DOHH2 (cell line): Measurements from ENCODE around the gene DNAI4.

Experiments
- H3F3A ChIP-seq: fragments of 200-600 bp; sonication (generic), shearing (Covaris generic); 2 replicates; pipeline ENCODE4 v1.6.0; 2016; ENCODE audit warnings: antibody characterized with exemption, mild to moderate bottlenecking; ENCODE audit not compliant: control insufficient read depth, insufficient read depth
- H3K27ac ChIP-seq: fragments of 200-600 bp; sonication (generic); 2 replicates; pipeline ENCODE4 v1.5.1; 2014; ENCODE audit warnings: low read depth, mild to moderate bottlenecking, low read length, moderate library complexity
- H3K27me3 ChIP-seq: fragments of 200-600 bp; sonication (generic); 2 replicates; pipeline ENCODE4 v1.6.1; 2014; ENCODE audit warnings: mild to moderate bottlenecking, low read length, mixed read lengths; ENCODE audit not compliant: control insufficient read depth
- H3K36me3 ChIP-seq: fragments of 200-600 bp; sonication (generic); 2 replicates; pipeline ENCODE4 v1.6.1; 2014; ENCODE audit warnings: mild to moderate bottlenecking, low read length, moderate library complexity, mixed read lengths; ENCODE audit not compliant: control insufficient read depth
- H3K4me1 ChIP-seq: fragments of 200-600 bp; sonication (generic); 2 replicates; pipeline ENCODE4 v1.6.1; 2014; ENCODE audit warnings: mild to moderate bottlenecking, low read length, mixed read lengths; ENCODE audit not compliant: control insufficient read depth
- H3K4me2 ChIP-seq: fragments of 200-600 bp; sonication (generic); 2 replicates; pipeline ENCODE4 v1.6.0; 2014; ENCODE audit warnings: mild to moderate bottlenecking, low read length, moderate library complexity
- H3K4me3 ChIP-seq: fragments of 200-600 bp; sonication (generic); 2 replicates; pipeline ENCODE4 v1.5.1; 2014; ENCODE audit warnings: mild to moderate bottlenecking, low read length, mixed read lengths
- H3K79me2 ChIP-seq: fragments of 200-600 bp; sonication (generic); 2 replicates; pipeline ENCODE4 v1.6.1; 2014; ENCODE audit warnings: mild to moderate bottlenecking, low read length, mixed read lengths; ENCODE audit not compliant: control insufficient read depth
- H3K9me2 ChIP-seq: fragments of 200-600 bp; sonication (generic); replicated peaks from 2 replicates; pipeline ENCODE4 v1.6.1; 2014; ENCODE audit warnings: mild to moderate bottlenecking, low read length, mixed read lengths; ENCODE audit not compliant: control insufficient read depth
- H3K9me3 ChIP-seq: fragments of 200-600 bp; sonication (generic); 2 replicates; pipeline ENCODE4 v1.6.1; 2014; ENCODE audit warnings: antibody characterized with exemption, low read length, mixed read lengths; ENCODE audit not compliant: control insufficient read depth, insufficient read depth
- H4K20me1 ChIP-seq: fragments of 200-600 bp; sonication (generic); 2 replicates; pipeline ENCODE4 v1.6.0; 2014; ENCODE audit warnings: low read depth, mild to moderate bottlenecking, antibody characterized with exemption, low read length, moderate library complexity; ENCODE audit not compliant: control insufficient read depth, insufficient read depth
- CTCF ChIP-seq: fragments of 200-600 bp; sonication (generic); IDR thresholded peaks from one replicate; pipeline ENCODE4 v1.5.1; 2014; ENCODE audit warnings: antibody characterized with exemption, mild to moderate bottlenecking, low read depth, low read length; ENCODE audit not compliant: poor library complexity, severe bottlenecking
- EZH2phosphoT487 ChIP-seq: fragments of 200-600 bp; sonication (generic); IDR thresholded peaks from 2 replicates; pipeline ENCODE4 v1.6.1; 2017; ENCODE audit warnings: borderline replicate concordance, mild to moderate bottlenecking, antibody characterized with exemption, low read length, moderate library complexity, mixed read lengths

Gene DNAI4

GRCh38 chr1:66930823-66931174 lies 6.1 kb upstream of the DNAI4 start:
- Histone ChIP-seq H3K79me2 (peaks cover 76% of the 10 kb centered on the region), H3K4me1 (peaks cover 35% of the 10 kb centered on the region), H3F3A (peaks cover 19% of the 10 kb centered on the region), H3K36me3 (peaks cover 37% of the 10 kb centered on the region), H3K4me2 (peak overlapping the region; percentile 87), H3K9me2 (no peaks in the 10 kb centered on the region), H3K27me3 (no peaks in the 10 kb centered on the region), H3K9me3 (no peaks in the 10 kb centered on the region), H3K27ac (peak overlapping the region; percentile 55), H4K20me1 (peaks cover 7% of the 10 kb centered on the region; the same call in 1 of the 2 replicates), H3K4me3 (peak overlapping the region; percentile 89)
- no peak for TF ChIP-seq EZH2phosphoT487
- no peak for TF ChIP-seq CTCF

- Histone ChIP-seq H3K4me3 (peak overlapping the region; percentile 89), H3K27me3 (no peaks in the 10 kb centered on the region), H3K4me2 (peak overlapping the region; percentile 87), H3K4me1 (peaks cover 37% of the 10 kb centered on the region), H3F3A (peaks cover 19% of the 10 kb centered on the region), H3K9me3 (no peaks in the 10 kb centered on the region), H4K20me1 (peaks cover 9% of the 10 kb centered on the region; the same call in 1 of the 2 replicates), H3K79me2 (peaks cover 76% of the 10 kb centered on the region), H3K27ac (peak overlapping the region; percentile 55), H3K36me3 (peaks cover 37% of the 10 kb centered on the region), H3K9me2 (no peaks in the 10 kb centered on the region)
- TF ChIP-seq EZH2phosphoT487 = no peak
- TF ChIP-seq CTCF = peak; percentile 19
Observed at GRCh38 chr1:66929999-66930822, 5.6 kb upstream of the DNAI4 start.

DNA sequence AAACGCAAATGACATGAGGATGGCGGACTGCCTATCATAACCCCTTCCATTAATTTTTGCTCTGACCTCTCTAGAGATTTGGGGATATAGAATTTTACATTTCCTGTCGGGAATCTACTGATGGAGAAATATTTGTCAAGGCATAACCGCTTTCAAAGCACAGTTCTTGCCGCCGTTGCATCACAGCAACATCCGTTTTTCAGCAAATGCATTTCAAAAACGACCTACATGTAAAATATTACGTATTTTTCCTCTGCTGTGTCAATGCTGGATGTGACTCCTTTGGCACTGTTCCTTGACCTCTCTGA lies 5.0 kb upstream of the DNAI4 start:
- Histone ChIP-seq H3K9me2 (no peaks in the 10 kb centered on the region), H3K9me3 (no peaks in the 10 kb centered on the region), H3K4me2 (peak overlapping the region; percentile 87), H3K27ac (no peak overlapping the region), H3K4me1 (peaks cover 37% of the 10 kb centered on the region), H4K20me1 (peaks cover 9% of the 10 kb centered on the region; the same call in 1 of the 2 replicates), H3K36me3 (peaks cover 37% of the 10 kb centered on the region), H3K27me3 (no peaks in the 10 kb centered on the region), H3K79me2 (peaks cover 71% of the 10 kb centered on the region), H3F3A (peaks cover 19% of the 10 kb centered on the region), H3K4me3 (peak overlapping the region; percentile 89)
- no peak for TF ChIP-seq EZH2phosphoT487

DNA sequence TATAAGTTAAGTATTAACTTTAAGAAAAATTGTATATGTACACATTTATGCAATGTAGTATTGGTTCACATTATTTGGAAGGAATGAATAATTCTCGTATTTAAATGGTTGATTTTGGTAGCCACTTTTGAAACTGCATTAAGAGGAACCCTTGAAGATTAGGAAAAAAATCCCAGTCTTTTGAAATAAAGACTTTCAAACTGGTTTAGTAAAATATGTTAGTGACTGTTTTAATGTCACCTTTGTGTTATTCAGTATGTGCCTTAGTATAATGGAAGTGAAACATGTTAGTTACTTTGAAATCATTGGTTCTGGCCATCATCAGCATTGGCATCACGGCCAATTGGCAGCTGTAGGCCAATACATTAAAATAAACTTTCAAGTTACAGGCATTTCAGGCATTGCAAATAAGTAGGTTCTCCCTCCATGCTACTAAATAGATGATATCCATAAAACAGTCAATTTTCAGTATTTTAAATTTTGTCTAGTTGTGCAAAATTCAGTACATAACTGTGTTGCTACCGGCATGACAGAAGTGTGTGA lies 4.6 kb upstream of the DNAI4 start:
- Histone ChIP-seq H3K27me3 (no peaks in the 10 kb centered on the region), H3K9me2 (no peaks in the 10 kb centered on the region), H3F3A (peaks cover 19% of the 10 kb centered on the region), H3K4me1 (peaks cover 37% of the 10 kb centered on the region), H3K36me3 (peaks cover 37% of the 10 kb centered on the region), H3K27ac (no peak overlapping the region), H3K4me3 (peak overlapping the region; percentile 89), H3K9me3 (no peaks in the 10 kb centered on the region), H3K79me2 (peaks cover 70% of the 10 kb centered on the region), H4K20me1 (peaks cover 9% of the 10 kb centered on the region; the same call in 1 of the 2 replicates), H3K4me2 (peak overlapping the region; percentile 87)
- no peak for TF ChIP-seq CTCF
- no peak for TF ChIP-seq EZH2phosphoT487
